HG03521 (cell line): ENCODE measurements around the gene SOX6.
"Not testable (repeated sequence)": the region's sequence is repeated elsewhere in the genome, so short reads cannot be mapped to it uniquely, and the experiment has no call there.

ENCODE experiments used
- ATAC-seq: cut with Tn5 transposase; IDR thresholded peaks from one replicate; pipeline ENCODE4 v1.9.1; 2021; ENCODE audit warnings: mild to moderate bottlenecking, moderate library complexity; ENCODE audit not compliant: unreplicated experiment

The SOX6 gene

DNA sequence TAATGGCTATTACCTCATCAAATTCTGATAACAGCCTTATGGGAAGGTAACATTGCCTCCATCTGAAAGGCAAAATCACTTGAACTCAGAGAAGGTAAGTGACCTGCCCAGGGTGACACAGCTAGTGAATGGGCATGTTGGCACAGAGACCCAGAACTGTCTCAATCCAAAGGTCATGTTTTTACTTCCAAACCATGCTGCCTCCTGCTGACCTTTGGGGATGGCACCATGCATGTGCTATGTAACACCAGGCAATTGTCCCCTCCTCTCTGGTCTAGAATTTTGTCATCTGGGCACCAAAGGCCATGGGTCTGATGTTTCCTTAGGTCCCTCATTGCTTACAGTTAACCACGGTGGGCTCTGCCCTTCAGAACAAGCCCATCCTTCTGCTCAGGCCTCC lies 417.4 kb downstream of the SOX6 start:
- no peak for ATAC-seq

- no peak for ATAC-seq
Observed at GRCh38 chr11:15938121-15938611, 418.2 kb downstream of the SOX6 start.

DNA sequence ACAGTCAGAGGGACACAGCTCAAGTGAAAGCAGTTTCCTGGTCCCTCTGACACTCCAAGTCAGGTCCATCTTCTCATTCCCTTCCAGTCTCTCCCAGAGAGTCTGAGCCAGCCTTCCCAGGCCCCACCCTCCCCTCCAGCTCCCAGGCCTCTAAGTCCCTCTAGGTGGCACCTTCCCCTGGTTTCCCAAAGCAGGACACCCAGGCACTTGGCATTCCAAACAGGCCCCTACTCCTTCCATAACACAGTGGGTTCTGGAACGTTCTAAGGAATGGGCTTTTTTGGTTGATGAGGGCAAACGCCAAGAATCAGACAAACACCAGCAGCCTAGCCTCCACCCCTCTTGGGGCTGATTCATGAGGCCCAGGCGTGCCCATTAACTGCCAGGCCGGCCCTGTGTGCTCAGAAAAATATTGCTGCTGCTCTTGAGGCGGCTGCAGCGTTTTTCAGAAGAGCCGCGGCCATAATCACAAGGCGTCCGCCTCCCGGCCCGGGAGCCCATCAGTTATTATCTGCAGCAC lies 418.7 kb downstream of the SOX6 start:
- ATAC-seq, result no peak

GRCh38 chr11:15936011-15936410 lies 420.3 kb downstream of the SOX6 start:
- ATAC-seq, result no peak

DNA sequence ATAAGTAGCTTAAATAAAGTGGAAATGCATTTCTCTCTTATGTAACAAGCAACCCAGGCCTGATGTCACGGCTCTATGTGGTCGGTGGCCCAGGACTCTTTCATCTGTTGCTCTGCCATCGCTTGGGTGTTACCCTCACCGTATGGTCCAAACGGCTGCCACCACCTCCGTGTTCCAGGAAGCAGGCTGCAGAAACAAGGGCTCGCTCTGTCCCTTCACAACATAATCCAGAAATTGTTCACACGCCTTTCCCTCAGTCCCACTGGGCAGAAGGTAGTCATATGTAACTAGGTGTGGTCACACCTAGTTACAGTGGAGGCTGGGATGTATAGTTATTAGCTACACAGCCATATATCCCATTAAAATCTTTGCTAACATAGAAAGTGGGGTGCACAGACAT lies 421.0 kb downstream of the SOX6 start:
- ATAC-seq, result no peak

- ATAC-seq, result no peak
Observed at GRCh38 chr11:15933886-15934625, 422.3 kb downstream of the SOX6 start.

DNA sequence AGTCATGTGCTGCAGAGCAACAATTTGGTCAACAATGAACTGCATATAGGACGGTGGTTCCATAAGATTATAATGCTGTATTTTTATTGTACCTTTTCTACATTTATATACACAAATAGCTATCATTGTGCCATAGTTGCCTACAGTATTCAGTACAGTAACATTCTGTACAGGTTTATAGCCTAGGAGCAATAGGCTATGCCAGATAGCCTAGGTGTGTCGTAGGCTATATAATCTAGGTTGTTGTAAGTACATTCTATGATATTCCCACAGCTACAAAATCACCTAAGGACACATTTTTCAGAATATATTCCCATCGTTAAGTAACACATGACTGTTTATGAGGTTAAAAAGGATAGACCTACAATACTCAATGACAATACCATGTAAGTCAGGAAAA lies 423.9 kb downstream of the SOX6 start:
- no peak for ATAC-seq

DNA sequence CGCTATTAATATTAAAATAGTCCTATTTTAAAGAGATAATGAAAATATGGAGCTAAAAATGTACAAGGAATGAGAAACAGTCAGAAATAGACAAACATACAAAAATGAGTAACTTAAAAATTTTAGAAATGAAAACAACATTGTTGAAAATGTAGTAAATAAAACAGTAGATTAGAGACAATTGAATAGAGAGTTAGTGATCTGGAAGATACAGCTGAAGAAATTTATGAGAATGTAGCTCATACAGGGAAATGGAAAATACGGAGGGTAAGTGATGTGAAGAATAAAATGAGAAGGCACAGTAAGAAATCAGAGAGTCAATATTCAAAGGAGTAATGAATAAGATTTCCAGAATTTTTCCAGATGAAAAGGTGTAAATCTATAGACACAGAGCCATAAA lies 424.8 kb downstream of the SOX6 start:
- no peak for ATAC-seq

- ATAC-seq, result no peak
Observed at GRCh38 chr11:15930442-15931025, 425.8 kb downstream of the SOX6 start.

GRCh38 chr11:15929371-15929901 lies 426.9 kb downstream of the SOX6 start:
- no peak for ATAC-seq

DNA sequence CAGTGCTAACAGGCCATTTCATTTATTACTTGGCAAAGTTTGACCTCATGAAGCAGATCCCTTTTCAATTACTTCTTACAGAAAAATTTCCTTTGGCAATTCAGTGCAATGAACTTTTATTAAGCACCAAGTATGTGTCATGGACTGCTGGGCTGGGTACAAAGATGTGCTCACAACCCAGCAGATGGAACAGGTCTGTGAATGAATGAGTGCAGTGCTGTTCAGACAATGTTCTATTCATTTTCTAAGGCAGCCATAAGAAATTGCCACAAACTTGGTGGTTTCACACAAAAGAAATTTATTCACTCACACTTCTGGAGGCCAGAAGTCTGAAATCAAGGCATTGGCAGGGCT lies 428.5 kb downstream of the SOX6 start:
- no peak for ATAC-seq

GRCh38 chr11:15927196-15927863 lies 429.0 kb downstream of the SOX6 start:
- ATAC-seq, result no peak

DNA sequence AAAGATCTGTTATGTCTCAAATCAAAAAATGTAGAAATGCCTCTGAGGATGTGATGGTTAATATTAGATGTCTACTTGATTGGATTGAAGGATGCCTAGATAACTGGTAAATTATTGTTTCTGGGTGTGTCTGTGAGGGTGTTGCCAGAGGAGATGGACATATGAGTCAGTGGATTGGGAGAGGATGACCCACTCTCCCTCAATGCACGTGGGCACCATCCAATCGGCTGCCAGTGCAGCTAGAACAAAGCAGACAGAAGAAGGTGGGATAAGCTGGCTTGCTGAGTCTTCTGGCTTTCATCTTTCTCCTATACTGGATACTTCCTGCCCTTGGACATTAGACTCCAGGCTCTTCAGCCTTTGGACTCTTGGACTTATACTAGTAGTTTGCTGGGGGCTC lies 430.3 kb downstream of the SOX6 start:
- ATAC-seq, result no peak

GRCh38 chr11:15923183-15923582 lies 433.2 kb downstream of the SOX6 start:
- no peak for ATAC-seq

DNA sequence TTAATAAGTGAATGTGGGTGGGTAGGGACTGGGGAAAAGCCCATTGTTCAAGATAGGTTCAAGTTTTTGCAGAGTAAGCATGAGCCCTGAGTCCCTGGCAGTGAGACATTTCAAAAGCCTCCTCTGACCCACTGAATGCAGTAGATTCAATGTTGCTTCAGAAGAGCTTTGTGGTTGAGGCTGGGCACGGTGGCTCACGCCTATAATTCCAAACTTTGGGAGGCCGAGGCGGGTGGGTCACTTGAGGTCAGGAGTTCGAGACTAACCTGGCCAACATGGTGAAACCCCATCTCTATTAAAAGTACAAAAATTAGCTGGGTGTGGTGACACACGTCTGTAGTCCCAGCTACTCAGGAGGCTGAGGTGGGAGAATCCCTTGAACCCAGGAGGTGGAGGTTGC lies 433.6 kb downstream of the SOX6 start:
- ATAC-seq, result not testable (repeated sequence)

DNA sequence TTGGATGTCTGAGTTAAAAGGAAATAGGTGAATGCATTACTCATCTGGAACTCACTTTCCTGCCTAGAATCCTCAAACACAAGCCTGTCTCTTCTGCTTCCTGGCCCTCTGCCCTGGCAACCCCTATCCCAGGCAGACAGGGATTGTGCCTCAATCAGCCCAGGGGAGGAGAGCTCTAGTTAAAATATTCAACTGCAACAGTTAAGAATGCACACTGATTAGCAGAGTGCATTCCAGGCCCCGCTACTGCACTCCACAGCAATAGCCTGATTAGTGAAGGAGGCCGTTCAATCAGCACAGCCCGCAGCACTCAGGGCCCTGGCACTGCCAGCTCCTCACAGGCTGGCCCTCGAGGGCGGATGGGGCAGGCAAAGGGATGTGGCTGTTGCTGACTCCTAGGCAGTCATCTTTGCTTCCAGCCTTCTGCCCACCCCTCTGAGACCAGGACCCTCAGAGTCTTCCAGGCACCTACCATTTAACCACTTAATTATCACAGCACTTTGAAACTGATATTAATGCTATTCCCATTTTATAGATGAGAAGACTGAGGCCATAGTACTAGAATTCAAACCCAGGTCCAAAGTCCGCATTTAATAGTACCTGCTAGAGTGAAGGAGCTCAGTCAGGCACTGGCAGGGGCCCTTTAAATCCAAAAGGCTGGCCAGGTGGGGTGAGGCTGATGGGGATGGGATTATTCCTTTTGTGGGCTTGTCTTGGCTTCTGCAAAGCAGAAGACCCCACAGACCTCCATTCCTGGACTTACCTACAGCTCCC lies 435.3 kb downstream of the SOX6 start:
- ATAC-seq, result no peak

GRCh38 chr11:15918674-15919073 lies 437.7 kb downstream of the SOX6 start:
- no peak for ATAC-seq

DNA sequence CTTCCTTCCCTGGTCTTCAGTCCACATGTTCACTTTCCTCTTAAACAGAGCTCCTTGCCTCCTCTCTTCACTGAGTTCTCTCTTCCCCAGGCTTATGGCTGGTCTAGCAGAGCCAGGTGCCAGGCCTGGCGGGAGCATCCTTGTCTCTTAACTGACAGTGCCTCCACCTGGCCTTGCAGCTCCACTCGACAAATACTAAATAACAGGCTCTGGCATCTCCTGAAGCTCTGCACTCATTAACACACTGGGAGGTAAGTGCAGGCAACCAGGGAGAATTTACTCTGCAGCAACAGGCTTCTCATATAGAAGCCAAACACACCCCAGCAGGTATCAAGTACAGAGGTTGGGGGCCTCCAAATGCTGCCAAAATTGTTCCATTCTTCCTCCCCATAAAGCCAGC lies 438.1 kb downstream of the SOX6 start:
- ATAC-seq, result no peak
